Calu3 (cell line): ENCODE results near the gene OR10AD1. TPM values are rescaled to one million over a fixed set of nuclear protein-coding genes. Genes with fewer than 3 reads are reported as not detected.

Experiments
- BruUV-seq: library from RNA; stranded (reverse); fragments of 400-500 nt; replicated peaks from 2 replicates; lab custom pipeline; 2021; lab: Mats Ljungman, UMichigan
- CTCF ChIA-PET: fragments of 300-600 bp; sonication (Branson Sonifier 250); formaldehyde crosslinking; loops from one replicate; lab custom pipeline; 2022; ENCODE audit warnings: antibody characterized with exemption; lab: Charles Lee
- DNase-seq: peaks from one replicate; pipeline ENCODE4 v3.0.0; 2022
- H3K27ac Mint-ChIP-seq: one replicate; pipeline ENCODE4 v1.8.0; 2022; ENCODE audit warnings: mixed read lengths; ENCODE audit not compliant: unreplicated experiment
- H3K27me3 Mint-ChIP-seq: one replicate; pipeline ENCODE4 v1.8.0; 2022; ENCODE audit warnings: mixed read lengths; ENCODE audit not compliant: unreplicated experiment
- H3K36me3 Mint-ChIP-seq: one replicate; pipeline ENCODE4 v1.8.0; 2022; ENCODE audit warnings: mild to moderate bottlenecking, moderate library complexity, mixed read lengths; ENCODE audit not compliant: insufficient read depth, unreplicated experiment
- H3K4me1 Mint-ChIP-seq: one replicate; pipeline ENCODE4 v1.8.0; 2022; ENCODE audit warnings: mild to moderate bottlenecking, low read depth, mixed read lengths; ENCODE audit not compliant: unreplicated experiment
- H3K4me3 Mint-ChIP-seq: one replicate; pipeline ENCODE4 v1.8.0; 2022; ENCODE audit warnings: mild to moderate bottlenecking, low read depth, moderate library complexity, mixed read lengths; ENCODE audit not compliant: unreplicated experiment
- H3K9me3 Mint-ChIP-seq: one replicate; pipeline ENCODE4 v1.8.0; 2022; ENCODE audit warnings: low read depth, mixed read lengths; ENCODE audit not compliant: unreplicated experiment
- CTCF ChIP-seq: fragments of 200-600 bp; IDR thresholded peaks from one replicate; pipeline ENCODE4 v1.8.0; 2022; ENCODE audit warnings: antibody characterized with exemption; ENCODE audit not compliant: unreplicated experiment
- intact Hi-C: fragments of 100-400 bp; cut with micrococcal nuclease; formaldehyde crosslinking; loops from one replicate; pipeline ENCODE4 v1.10.0; 2022; ENCODE audit not compliant: unreplicated experiment
- total RNA-seq: library from RNA; stranded (reverse); gene quantifications from 2 replicates; pipeline ENCODE4 v1.2.3, GENCODE V29; 2022

Gene OR10AD1
- total RNA-seq, 1 experiment from 2014 or later = not detected

GRCh38 chr12:48194799-48195201 lies 8.3 kb downstream of the OR10AD1 start:
- peaks cover 45% of the 10 kb centered on the region for H3K36me3 Mint-ChIP-seq
- DNase-seq = no peak
- no peaks in the 10 kb centered on the region for H3K9me3 Mint-ChIP-seq
- no peak overlapping the region for H3K27ac Mint-ChIP-seq
- BruUV-seq = no TSS peak
- peaks cover 42% of the 10 kb centered on the region for H3K4me1 Mint-ChIP-seq
- intact Hi-C loops = loop anchor here (10.0 kb wide), 1 partner anchor 160 kb away; the partner anchor contains the start of gene ZNF641
- TF ChIP-seq CTCF = no peak
- no peak overlapping the region for H3K4me3 Mint-ChIP-seq
- peaks cover 13% of the 10 kb centered on the region for H3K27me3 Mint-ChIP-seq
- CTCF ChIA-PET = no interaction called here

- peak overlapping the region; percentile 47 for H3K27ac Mint-ChIP-seq
- H3K27me3 Mint-ChIP-seq = peaks cover 13% of the 10 kb centered on the region
- H3K4me1 Mint-ChIP-seq = peaks cover 43% of the 10 kb centered on the region
- no TSS peak for BruUV-seq
- no peak for TF ChIP-seq CTCF
- intact Hi-C loops = loop anchor here (10.0 kb wide), 1 partner anchor 161 kb away; the partner anchor contains the start of gene ZNF641
- H3K4me3 Mint-ChIP-seq = no peak overlapping the region
- CTCF ChIA-PET = interaction anchor here (0.6 kb wide), 1 partner anchor 1399 kb away, joined by 4 read pairs; no protein-coding TSS in a partner anchor
- H3K9me3 Mint-ChIP-seq = no peaks in the 10 kb centered on the region
- H3K36me3 Mint-ChIP-seq = peaks cover 34% of the 10 kb centered on the region
- no peak for DNase-seq
Observed at GRCh38 chr12:48193623-48194022, 9.5 kb downstream of the OR10AD1 start.

GRCh38 chr12:48192861-48193260 lies 10.2 kb downstream of the OR10AD1 start:
- intact Hi-C loops = loop anchor here (10.0 kb wide), 1 partner anchor 162 kb away; the partner anchor contains the start of gene ZNF641
- Mint-ChIP-seq H3K4me1 (peaks cover 43% of the 10 kb centered on the region), H3K27me3 (peaks cover 13% of the 10 kb centered on the region), H3K4me3 (no peak overlapping the region), H3K9me3 (no peaks in the 10 kb centered on the region), H3K27ac (no peak overlapping the region), H3K36me3 (peaks cover 26% of the 10 kb centered on the region)
- CTCF ChIA-PET = no interaction called here
- no peak for TF ChIP-seq CTCF
- no TSS peak for BruUV-seq
- no peak for DNase-seq

GRCh38 chr12:48191096-48191495 lies 12.0 kb downstream of the OR10AD1 start:
- Mint-ChIP-seq H3K4me3 (no peak overlapping the region), H3K9me3 (no peaks in the 10 kb centered on the region), H3K36me3 (peaks cover 16% of the 10 kb centered on the region), H3K4me1 (peaks cover 43% of the 10 kb centered on the region), H3K27me3 (peaks cover 17% of the 10 kb centered on the region), H3K27ac (no peak overlapping the region)
- intact Hi-C loops = loop anchor here (10.0 kb wide), 1 partner anchor 164 kb away; the partner anchor contains the start of gene ZNF641
- no peak for DNase-seq
- no TSS peak for BruUV-seq
- TF ChIP-seq CTCF = no peak
- CTCF ChIA-PET = no interaction called here
